Liver (tissue), 3 donors: ENCODE results near the gene BAG2.

Experiments used
- FOXA1 ChIP-seq: IDR thresholded peaks from 2 replicates; pipeline ENCODE4 v1.6.1; 2016; ENCODE audit warnings: antibody characterized with exemption
- HNF4G ChIP-seq: IDR thresholded peaks from 2 replicates; pipeline ENCODE4 v1.6.1; 2016; ENCODE audit warnings: antibody characterized with exemption
- JUND ChIP-seq, 2 donors: IDR thresholded peaks; 2 replicates each; pipeline ENCODE4 v1.6.1; 2016; ENCODE audit warnings: antibody characterized with exemption in 2 of 2
- YY1 ChIP-seq: IDR thresholded peaks from 2 replicates; pipeline ENCODE4 v1.6.1; 2016; ENCODE audit warnings: antibody characterized with exemption, mild to moderate bottlenecking
- TF ChIP-seq, protein P1 (sequence below): fragments of 150-350 bp; IDR thresholded peaks from 2 replicates; pipeline ENCODE4 v1.5.1; 2017; ENCODE audit warnings: improper control_type of control experiment, low read depth, low read length; ENCODE audit not compliant: missing input control
- TF ChIP-seq, protein P2 (sequence below): IDR thresholded peaks from 2 replicates; pipeline ENCODE4 v1.6.1; 2016; ENCODE audit warnings: antibody characterized with exemption
- TF ChIP-seq, protein P3 (sequence below): IDR thresholded peaks from 2 replicates; pipeline ENCODE4 v1.6.1; 2016; ENCODE audit warnings: antibody characterized with exemption, mild to moderate bottlenecking
- donor health status: healthy.
- donor health status: healthy.

DNA sequence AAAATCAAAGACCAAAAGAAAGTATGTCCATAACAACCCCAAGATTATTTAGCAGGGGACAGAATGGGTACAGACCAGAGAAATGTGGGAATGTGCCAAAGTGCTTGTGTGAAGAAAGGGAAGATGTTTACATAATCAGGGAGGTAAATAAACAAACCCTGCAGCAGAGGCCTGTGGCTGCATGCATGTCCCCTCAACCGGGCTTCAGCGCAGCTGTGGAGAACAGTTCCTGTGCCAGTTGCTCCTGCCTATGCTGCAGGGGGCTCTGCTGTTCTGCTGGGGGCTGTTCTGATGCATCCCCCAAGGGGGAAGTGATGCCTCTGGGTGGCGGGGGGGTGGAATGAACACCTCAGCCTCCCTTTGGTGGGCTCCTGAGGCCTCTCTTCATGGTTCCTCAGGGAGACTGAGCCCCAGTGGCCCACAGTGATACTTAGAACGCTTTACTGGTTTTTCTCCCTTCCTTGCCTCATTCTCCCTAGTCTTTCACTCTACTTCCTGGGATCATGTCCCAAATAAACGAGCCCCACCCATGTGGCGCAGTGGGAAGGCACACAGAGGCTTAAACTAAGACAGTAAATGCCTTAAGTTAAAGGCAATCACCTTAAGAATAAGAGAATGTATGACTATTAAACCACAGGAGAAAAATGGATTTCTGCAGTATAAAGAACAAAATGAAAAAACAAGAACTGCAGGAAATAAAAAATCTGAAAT lies 27.0 kb downstream of the BAG2 start:
- TF ChIP-seq, protein P1, sequence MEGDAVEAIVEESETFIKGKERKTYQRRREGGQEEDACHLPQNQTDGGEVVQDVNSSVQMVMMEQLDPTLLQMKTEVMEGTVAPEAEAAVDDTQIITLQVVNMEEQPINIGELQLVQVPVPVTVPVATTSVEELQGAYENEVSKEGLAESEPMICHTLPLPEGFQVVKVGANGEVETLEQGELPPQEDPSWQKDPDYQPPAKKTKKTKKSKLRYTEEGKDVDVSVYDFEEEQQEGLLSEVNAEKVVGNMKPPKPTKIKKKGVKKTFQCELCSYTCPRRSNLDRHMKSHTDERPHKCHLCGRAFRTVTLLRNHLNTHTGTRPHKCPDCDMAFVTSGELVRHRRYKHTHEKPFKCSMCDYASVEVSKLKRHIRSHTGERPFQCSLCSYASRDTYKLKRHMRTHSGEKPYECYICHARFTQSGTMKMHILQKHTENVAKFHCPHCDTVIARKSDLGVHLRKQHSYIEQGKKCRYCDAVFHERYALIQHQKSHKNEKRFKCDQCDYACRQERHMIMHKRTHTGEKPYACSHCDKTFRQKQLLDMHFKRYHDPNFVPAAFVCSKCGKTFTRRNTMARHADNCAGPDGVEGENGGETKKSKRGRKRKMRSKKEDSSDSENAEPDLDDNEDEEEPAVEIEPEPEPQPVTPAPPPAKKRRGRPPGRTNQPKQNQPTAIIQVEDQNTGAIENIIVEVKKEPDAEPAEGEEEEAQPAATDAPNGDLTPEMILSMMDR = no peak
- TF ChIP-seq YY1 (no peak), HNF4G (no peak), JUND (IDR thresholded peaks at IDR 0.05) (no peak), FOXA1 (no peak)
- TF ChIP-seq, protein P2, sequence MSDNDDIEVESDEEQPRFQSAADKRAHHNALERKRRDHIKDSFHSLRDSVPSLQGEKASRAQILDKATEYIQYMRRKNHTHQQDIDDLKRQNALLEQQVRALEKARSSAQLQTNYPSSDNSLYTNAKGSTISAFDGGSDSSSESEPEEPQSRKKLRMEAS = no peak
- TF ChIP-seq, protein P3, sequence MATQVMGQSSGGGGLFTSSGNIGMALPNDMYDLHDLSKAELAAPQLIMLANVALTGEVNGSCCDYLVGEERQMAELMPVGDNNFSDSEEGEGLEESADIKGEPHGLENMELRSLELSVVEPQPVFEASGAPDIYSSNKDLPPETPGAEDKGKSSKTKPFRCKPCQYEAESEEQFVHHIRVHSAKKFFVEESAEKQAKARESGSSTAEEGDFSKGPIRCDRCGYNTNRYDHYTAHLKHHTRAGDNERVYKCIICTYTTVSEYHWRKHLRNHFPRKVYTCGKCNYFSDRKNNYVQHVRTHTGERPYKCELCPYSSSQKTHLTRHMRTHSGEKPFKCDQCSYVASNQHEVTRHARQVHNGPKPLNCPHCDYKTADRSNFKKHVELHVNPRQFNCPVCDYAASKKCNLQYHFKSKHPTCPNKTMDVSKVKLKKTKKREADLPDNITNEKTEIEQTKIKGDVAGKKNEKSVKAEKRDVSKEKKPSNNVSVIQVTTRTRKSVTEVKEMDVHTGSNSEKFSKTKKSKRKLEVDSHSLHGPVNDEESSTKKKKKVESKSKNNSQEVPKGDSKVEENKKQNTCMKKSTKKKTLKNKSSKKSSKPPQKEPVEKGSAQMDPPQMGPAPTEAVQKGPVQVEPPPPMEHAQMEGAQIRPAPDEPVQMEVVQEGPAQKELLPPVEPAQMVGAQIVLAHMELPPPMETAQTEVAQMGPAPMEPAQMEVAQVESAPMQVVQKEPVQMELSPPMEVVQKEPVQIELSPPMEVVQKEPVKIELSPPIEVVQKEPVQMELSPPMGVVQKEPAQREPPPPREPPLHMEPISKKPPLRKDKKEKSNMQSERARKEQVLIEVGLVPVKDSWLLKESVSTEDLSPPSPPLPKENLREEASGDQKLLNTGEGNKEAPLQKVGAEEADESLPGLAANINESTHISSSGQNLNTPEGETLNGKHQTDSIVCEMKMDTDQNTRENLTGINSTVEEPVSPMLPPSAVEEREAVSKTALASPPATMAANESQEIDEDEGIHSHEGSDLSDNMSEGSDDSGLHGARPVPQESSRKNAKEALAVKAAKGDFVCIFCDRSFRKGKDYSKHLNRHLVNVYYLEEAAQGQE = no peak
